HL-60 (cell line): ENCODE results near the gene CDC26.

Experiments used
- DNase-seq, 2 experiments: peaks; one replicate each; pipeline ENCODE4 v3.0.0-alpha.2; 2010 to 2020; ENCODE audit warnings: low read depth in 1 of 2, low spot score in 1 of 2
- H3K27ac ChIP-seq: fragments of 250-450 bp; sonication (Bioruptor Pico); replicated peaks from 2 replicates; pipeline ENCODE4 v1.5.1; 2020; ENCODE audit warnings: mild to moderate bottlenecking, moderate library complexity
- H3K27me3 ChIP-seq: fragments of 250-450 bp; sonication (Bioruptor Pico); 2 replicates; pipeline ENCODE4 v1.5.1; 2021; ENCODE audit warnings: mild to moderate bottlenecking, moderate library complexity; ENCODE audit not compliant: insufficient read depth, poor library complexity, severe bottlenecking
- H3K4me3 ChIP-seq: replicated peaks from 2 replicates; pipeline ENCODE4 v1.5.1; 2011; ENCODE audit warnings: mild to moderate bottlenecking, control low read depth, low read length; ENCODE audit not compliant: insufficient read depth
- CTCF ChIP-seq: IDR thresholded peaks from one replicate; pipeline ENCODE4 v1.5.1; 2011; ENCODE audit warnings: low read length, control low read depth, inconsistent platforms; ENCODE audit not compliant: insufficient read depth
- GABPA ChIP-seq: IDR thresholded peaks from 2 replicates; pipeline ENCODE4 v1.6.1; 2012; ENCODE audit warnings: low read depth
- POLR2AphosphoS5 ChIP-seq: IDR thresholded peaks from 2 replicates; pipeline ENCODE4 v1.6.1; 2012; ENCODE audit warnings: low read depth
- SPI1 ChIP-seq: IDR thresholded peaks from 2 replicates; pipeline ENCODE4 v1.6.1; 2012; ENCODE audit warnings: low read depth, mild to moderate bottlenecking, borderline replicate concordance
- TF ChIP-seq, protein P1 (sequence below): IDR thresholded peaks from 2 replicates; pipeline ENCODE4 v1.6.1; 2012; ENCODE audit warnings: low read depth; ENCODE audit not compliant: insufficient replicate concordance

CDC26 gene

DNA sequence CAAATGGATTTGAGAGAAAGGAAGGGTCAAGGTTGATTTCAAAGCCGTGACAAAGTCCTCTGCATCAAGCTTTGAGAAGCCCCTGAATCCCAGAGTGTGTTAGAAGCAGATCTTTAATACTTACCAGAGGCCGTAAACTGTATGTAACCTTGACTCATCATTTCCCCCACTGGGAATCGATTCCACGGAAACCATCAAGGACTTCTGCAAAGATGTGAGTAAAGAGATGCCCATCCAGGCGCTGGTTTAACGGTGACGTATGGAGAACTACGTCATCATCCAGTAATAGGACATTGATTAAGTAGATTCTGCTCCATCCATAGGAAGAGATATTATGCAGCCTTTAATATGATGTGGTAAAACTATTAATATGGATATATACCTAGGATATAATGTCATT lies 26.2 kb upstream of the CDC26 start:
- Histone ChIP-seq H3K27ac (no peak overlapping the region), H3K4me3 (no peak overlapping the region), H3K27me3 (no peaks in the 10 kb centered on the region)
- TF ChIP-seq, protein P1, sequence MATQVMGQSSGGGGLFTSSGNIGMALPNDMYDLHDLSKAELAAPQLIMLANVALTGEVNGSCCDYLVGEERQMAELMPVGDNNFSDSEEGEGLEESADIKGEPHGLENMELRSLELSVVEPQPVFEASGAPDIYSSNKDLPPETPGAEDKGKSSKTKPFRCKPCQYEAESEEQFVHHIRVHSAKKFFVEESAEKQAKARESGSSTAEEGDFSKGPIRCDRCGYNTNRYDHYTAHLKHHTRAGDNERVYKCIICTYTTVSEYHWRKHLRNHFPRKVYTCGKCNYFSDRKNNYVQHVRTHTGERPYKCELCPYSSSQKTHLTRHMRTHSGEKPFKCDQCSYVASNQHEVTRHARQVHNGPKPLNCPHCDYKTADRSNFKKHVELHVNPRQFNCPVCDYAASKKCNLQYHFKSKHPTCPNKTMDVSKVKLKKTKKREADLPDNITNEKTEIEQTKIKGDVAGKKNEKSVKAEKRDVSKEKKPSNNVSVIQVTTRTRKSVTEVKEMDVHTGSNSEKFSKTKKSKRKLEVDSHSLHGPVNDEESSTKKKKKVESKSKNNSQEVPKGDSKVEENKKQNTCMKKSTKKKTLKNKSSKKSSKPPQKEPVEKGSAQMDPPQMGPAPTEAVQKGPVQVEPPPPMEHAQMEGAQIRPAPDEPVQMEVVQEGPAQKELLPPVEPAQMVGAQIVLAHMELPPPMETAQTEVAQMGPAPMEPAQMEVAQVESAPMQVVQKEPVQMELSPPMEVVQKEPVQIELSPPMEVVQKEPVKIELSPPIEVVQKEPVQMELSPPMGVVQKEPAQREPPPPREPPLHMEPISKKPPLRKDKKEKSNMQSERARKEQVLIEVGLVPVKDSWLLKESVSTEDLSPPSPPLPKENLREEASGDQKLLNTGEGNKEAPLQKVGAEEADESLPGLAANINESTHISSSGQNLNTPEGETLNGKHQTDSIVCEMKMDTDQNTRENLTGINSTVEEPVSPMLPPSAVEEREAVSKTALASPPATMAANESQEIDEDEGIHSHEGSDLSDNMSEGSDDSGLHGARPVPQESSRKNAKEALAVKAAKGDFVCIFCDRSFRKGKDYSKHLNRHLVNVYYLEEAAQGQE, result no peak
- TF ChIP-seq CTCF (no peak), GABPA (no peak), POLR2AphosphoS5 (no peak), SPI1 (no peak)
- no peak for DNase-seq

GRCh38 chr9:113299800-113300292 lies 24.5 kb upstream of the CDC26 start:
- Histone ChIP-seq H3K27ac (no peak overlapping the region), H3K4me3 (no peak overlapping the region), H3K27me3 (no peaks in the 10 kb centered on the region)
- TF ChIP-seq POLR2AphosphoS5, result 0 out of 2 replicates have a peak, but pooled peaks have one; percentile 35
- no peak for TF ChIP-seq GABPA
- TF ChIP-seq SPI1, result 0 out of 2 replicates have a peak, but pooled peaks have one; percentile 46
- TF ChIP-seq CTCF, result no peak
- peak in 1 of 2 experiments; percentile 83 for DNase-seq

GRCh38 chr9:113298924-113299770 lies 23.8 kb upstream of the CDC26 start:
- H3K27ac ChIP-seq, result no peak overlapping the region
- no peak for DNase-seq
- TF ChIP-seq, protein P1, result no peak
- TF ChIP-seq POLR2AphosphoS5, result no peak

DNA sequence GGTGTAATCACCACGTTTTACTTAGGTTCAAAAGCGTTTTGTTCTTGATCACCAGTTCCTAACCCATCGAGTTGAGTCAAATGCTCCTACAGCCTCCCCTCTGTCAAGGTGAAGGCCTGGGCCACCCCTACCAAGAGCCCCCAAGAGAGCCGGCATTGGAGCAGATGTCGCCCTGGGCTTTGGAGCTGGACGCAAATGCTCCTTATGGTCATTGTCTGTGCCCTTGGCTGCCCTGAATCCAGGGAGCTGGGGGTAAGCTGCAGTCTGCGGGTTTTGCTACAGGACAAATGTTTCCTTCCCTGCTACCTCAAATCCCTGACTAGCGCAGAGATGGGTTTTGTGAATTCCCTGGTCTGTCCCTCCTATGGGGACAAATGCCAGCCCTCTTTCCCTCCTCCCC lies 22.9 kb upstream of the CDC26 start:
- TF ChIP-seq, protein P1, result no peak
- TF ChIP-seq GABPA (no peak), SPI1 (no peak), POLR2AphosphoS5 (no peak), CTCF (no peak)
- DNase-seq, result no peak
- Histone ChIP-seq H3K27ac (no peak overlapping the region), H3K27me3 (no peaks in the 10 kb centered on the region), H3K4me3 (no peak overlapping the region)

More at GRCh38 chr9:113298924-113299770, 23.8 kb upstream of the CDC26 start:
- no peaks in the 10 kb centered on the region for H3K27me3 ChIP-seq
- no peak overlapping the region for H3K4me3 ChIP-seq
